ENCODE data around the gene CDC42EP3. TPM values are rescaled to one million over a fixed set of nuclear protein-coding genes. Genes with fewer than 3 reads are reported as not detected.

CDC42EP3 gene
- polyA plus RNA-seq, 1 donor from 2014 or later: 25.2 TPM

DNA sequence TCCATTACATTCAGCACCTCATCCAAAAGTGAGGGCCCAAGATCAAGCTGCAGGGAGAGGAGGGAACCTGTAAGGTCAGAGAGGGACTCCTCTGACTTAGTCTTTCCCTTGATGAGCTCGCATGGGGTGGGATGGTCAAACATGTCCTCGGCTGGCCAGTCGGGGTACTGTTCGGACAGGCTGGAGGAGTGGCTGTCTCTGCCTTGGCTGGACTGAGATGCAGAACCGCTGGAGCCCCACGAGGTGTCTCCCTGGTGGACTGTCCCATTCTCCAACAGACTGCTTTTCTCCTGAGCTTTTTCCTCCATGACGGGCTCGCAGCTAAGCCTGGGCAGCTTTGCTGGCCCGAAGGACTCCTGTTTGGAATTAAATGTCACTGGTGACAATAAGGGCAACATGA lies 25.6 kb downstream of the CDC42EP3 start:
- H3K36me3 ChIP-seq (ENCODE audit: insufficient read depth, low read length): peaks cover 14% of the 10 kb centered on the region
- H3K27ac ChIP-seq (ENCODE audit: low read length): no peak overlapping the region
- H2AFZ ChIP-seq (ENCODE audit: low read depth, low read length): no peak overlapping the region
- H3K9me2 ChIP-seq (ENCODE audit: insufficient read depth, low read length): no peaks in the 10 kb centered on the region
- H3K4me2 ChIP-seq (ENCODE audit: low read length): no peak overlapping the region
- H4K20me1 ChIP-seq (ENCODE audit: insufficient read depth): no peaks in the 10 kb centered on the region
- no peak overlapping the region for H3K9ac ChIP-seq (ENCODE audit: low read length)
- H3K9me3 ChIP-seq (ENCODE audit: low read length): no peaks in the 10 kb centered on the region
- no peaks in the 10 kb centered on the region for H3F3A ChIP-seq (ENCODE audit: insufficient read depth, low read length, poor library complexity, severe bottlenecking)
- H3K27me3 ChIP-seq (ENCODE audit: insufficient read depth, low read depth, low read length): no peaks in the 10 kb centered on the region
- no peak for TF ChIP-seq SMC3 (conservative IDR thresholded peaks at IDR 0.05; ENCODE audit: poor library complexity)
- no peak for TF ChIP-seq TAF1 (IDR thresholded peaks at IDR 0.05; ENCODE audit: low read depth)
- TF ChIP-seq MXI1 (conservative IDR thresholded peaks at IDR 0.05; ENCODE audit: poor library complexity, severe bottlenecking): no peak
- TF ChIP-seq RAD21 (conservative IDR thresholded peaks at IDR 0.05): no peak
- H3K79me2 ChIP-seq (replicated peaks; ENCODE audit: insufficient read depth, low read length): peaks cover 15% of the 10 kb centered on the region
- no peak overlapping the region for H3K4me3 ChIP-seq (ENCODE audit: low read length)

DNA sequence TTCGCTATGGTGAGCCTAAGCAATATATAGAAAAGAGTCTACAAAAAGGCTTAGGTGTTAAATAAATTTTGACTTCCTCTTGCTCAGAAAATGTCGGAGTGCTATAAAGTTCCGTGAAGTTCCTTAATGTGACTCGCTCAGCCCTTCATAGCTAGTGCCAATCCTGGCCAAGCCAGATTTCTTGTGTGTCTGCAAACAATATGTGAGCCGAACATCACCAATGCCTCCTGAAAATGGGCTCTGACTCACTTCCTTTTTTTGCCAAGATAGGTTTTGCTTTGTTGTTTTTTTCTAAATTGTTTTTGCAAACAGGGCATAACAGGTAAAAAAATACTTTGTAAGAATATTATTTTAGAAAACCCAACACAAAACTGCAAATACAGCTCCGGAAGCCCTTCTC lies 26.1 kb downstream of the CDC42EP3 start:
- no peaks in the 10 kb centered on the region for H3F3A ChIP-seq (ENCODE audit: insufficient read depth, low read length, poor library complexity, severe bottlenecking)
- no peak overlapping the region for H3K4me2 ChIP-seq (ENCODE audit: low read length)
- no peaks in the 10 kb centered on the region for H4K20me1 ChIP-seq (ENCODE audit: insufficient read depth)
- H3K79me2 ChIP-seq (replicated peaks; ENCODE audit: insufficient read depth, low read length): peaks cover 10% of the 10 kb centered on the region
- H3K9me2 ChIP-seq (ENCODE audit: insufficient read depth, low read length): no peaks in the 10 kb centered on the region
- no peak overlapping the region for H3K9ac ChIP-seq (ENCODE audit: low read length)
- H3K4me3 ChIP-seq (ENCODE audit: low read length): no peak overlapping the region
- H2AFZ ChIP-seq (ENCODE audit: low read depth, low read length): no peak overlapping the region
- TF ChIP-seq EP300 (conservative IDR thresholded peaks at IDR 0.05; ENCODE audit: poor library complexity, severe bottlenecking) (no peak), MXI1 (conservative IDR thresholded peaks at IDR 0.05; ENCODE audit: poor library complexity, severe bottlenecking) (no peak), EZH2 (IDR thresholded peaks at IDR 0.05; ENCODE audit: borderline replicate concordance, insufficient read depth, low read length, poor library complexity, severe bottlenecking) (no peak), SMC3 (conservative IDR thresholded peaks at IDR 0.05; ENCODE audit: poor library complexity) (no peak), POLR2AphosphoS5 (IDR thresholded peaks at IDR 0.05) (no peak), RAD21 (conservative IDR thresholded peaks at IDR 0.05) (no peak), TAF1 (IDR thresholded peaks at IDR 0.05; ENCODE audit: low read depth) (no peak)
- TF ChIP-seq, protein P1, sequence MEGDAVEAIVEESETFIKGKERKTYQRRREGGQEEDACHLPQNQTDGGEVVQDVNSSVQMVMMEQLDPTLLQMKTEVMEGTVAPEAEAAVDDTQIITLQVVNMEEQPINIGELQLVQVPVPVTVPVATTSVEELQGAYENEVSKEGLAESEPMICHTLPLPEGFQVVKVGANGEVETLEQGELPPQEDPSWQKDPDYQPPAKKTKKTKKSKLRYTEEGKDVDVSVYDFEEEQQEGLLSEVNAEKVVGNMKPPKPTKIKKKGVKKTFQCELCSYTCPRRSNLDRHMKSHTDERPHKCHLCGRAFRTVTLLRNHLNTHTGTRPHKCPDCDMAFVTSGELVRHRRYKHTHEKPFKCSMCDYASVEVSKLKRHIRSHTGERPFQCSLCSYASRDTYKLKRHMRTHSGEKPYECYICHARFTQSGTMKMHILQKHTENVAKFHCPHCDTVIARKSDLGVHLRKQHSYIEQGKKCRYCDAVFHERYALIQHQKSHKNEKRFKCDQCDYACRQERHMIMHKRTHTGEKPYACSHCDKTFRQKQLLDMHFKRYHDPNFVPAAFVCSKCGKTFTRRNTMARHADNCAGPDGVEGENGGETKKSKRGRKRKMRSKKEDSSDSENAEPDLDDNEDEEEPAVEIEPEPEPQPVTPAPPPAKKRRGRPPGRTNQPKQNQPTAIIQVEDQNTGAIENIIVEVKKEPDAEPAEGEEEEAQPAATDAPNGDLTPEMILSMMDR (IDR thresholded peaks at IDR 0.05; ENCODE audit: poor library complexity, severe bottlenecking): no peak
- TF ChIP-seq, protein P2, sequence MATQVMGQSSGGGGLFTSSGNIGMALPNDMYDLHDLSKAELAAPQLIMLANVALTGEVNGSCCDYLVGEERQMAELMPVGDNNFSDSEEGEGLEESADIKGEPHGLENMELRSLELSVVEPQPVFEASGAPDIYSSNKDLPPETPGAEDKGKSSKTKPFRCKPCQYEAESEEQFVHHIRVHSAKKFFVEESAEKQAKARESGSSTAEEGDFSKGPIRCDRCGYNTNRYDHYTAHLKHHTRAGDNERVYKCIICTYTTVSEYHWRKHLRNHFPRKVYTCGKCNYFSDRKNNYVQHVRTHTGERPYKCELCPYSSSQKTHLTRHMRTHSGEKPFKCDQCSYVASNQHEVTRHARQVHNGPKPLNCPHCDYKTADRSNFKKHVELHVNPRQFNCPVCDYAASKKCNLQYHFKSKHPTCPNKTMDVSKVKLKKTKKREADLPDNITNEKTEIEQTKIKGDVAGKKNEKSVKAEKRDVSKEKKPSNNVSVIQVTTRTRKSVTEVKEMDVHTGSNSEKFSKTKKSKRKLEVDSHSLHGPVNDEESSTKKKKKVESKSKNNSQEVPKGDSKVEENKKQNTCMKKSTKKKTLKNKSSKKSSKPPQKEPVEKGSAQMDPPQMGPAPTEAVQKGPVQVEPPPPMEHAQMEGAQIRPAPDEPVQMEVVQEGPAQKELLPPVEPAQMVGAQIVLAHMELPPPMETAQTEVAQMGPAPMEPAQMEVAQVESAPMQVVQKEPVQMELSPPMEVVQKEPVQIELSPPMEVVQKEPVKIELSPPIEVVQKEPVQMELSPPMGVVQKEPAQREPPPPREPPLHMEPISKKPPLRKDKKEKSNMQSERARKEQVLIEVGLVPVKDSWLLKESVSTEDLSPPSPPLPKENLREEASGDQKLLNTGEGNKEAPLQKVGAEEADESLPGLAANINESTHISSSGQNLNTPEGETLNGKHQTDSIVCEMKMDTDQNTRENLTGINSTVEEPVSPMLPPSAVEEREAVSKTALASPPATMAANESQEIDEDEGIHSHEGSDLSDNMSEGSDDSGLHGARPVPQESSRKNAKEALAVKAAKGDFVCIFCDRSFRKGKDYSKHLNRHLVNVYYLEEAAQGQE (IDR thresholded peaks at IDR 0.05; ENCODE audit: borderline replicate concordance): no peak
- peaks cover 14% of the 10 kb centered on the region for H3K36me3 ChIP-seq (ENCODE audit: insufficient read depth, low read length)
- H3K9me3 ChIP-seq (ENCODE audit: low read length): no peaks in the 10 kb centered on the region
- no peaks in the 10 kb centered on the region for H3K27me3 ChIP-seq (ENCODE audit: insufficient read depth, low read depth, low read length)
- H3K27ac ChIP-seq (ENCODE audit: low read length): no peak overlapping the region

All from neural cell (in vitro differentiated cells).